ENCODE results near the gene HDDC2. TPM values are rescaled to one million over a fixed set of nuclear protein-coding genes. Genes with fewer than 3 reads are reported as not detected.
A peak's percentile ranks its signal among the peaks of the same experiment; 100 is the strongest.

Gene HDDC2
- total and polyA plus RNA-seq, 2 experiments from 2014 or later = 70.6 to 110 TPM

DNA sequence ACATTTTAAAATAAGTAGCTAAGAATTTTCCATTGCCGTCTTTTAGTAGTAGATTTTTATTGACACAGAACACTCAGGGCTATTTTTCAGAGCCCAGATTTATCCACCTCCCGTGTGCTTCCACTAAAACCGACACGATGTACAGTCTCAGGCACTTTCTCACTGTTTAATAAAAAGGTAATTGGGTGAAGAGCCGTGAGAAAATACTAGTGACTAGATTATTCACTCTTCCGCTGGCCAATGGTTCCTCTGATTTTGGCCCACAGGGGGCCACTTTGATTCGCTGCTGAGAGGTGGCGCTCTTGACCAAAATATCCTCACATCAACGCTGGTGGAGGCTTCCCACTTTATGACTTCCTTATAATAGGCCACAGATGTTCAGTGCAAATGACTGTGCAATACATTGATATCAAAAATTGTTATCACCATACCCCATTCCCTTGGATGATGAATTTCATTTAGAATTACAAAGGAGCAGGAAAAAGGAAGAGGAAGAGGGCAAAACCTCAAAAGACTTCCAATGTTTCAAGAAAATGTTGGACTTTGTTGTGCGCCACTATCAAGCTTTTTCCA is 12.3 kb upstream of the HDDC2 start:
- TF ChIP-seq EZH2 (IDR thresholded peaks at IDR 0.05; ENCODE audit: borderline replicate concordance) (no peak), EZH2phosphoT487 (IDR thresholded peaks at IDR 0.05; ENCODE audit: low read depth, severe bottlenecking, unreplicated experiment) (no peak)
- TF ChIP-seq, protein P1, sequence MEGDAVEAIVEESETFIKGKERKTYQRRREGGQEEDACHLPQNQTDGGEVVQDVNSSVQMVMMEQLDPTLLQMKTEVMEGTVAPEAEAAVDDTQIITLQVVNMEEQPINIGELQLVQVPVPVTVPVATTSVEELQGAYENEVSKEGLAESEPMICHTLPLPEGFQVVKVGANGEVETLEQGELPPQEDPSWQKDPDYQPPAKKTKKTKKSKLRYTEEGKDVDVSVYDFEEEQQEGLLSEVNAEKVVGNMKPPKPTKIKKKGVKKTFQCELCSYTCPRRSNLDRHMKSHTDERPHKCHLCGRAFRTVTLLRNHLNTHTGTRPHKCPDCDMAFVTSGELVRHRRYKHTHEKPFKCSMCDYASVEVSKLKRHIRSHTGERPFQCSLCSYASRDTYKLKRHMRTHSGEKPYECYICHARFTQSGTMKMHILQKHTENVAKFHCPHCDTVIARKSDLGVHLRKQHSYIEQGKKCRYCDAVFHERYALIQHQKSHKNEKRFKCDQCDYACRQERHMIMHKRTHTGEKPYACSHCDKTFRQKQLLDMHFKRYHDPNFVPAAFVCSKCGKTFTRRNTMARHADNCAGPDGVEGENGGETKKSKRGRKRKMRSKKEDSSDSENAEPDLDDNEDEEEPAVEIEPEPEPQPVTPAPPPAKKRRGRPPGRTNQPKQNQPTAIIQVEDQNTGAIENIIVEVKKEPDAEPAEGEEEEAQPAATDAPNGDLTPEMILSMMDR (IDR thresholded peaks at IDR 0.05; ENCODE audit: poor library complexity) = peak; percentile 93
- H3K27me3 ChIP-seq = no peaks in the 10 kb centered on the region
- no peak overlapping the region for H3K4me2 ChIP-seq
- no peaks in the 10 kb centered on the region for H3K9me3 ChIP-seq (ENCODE audit: low read depth)
- DNase-seq (ENCODE audit: low spot score) = peak; percentile 80
- H3K27ac ChIP-seq = no peak overlapping the region
- no peaks in the 10 kb centered on the region for H3K36me3 ChIP-seq (replicated peaks; ENCODE audit: insufficient read depth, low read depth)
- no peaks in the 10 kb centered on the region for H3K9me2 ChIP-seq (replicated peaks; ENCODE audit: insufficient read depth)
- H3K4me3 ChIP-seq = no peak overlapping the region
- no peak overlapping the region for H2AFZ ChIP-seq
- no peaks in the 10 kb centered on the region for H4K20me1 ChIP-seq (ENCODE audit: insufficient read depth, poor library complexity, severe bottlenecking)
- WGBS (ENCODE audit: low lambda C conversion rate, missing lambda C conversion rate) = 25% methylated on average over 10 of the region's 10 CpGs
- no peaks in the 10 kb centered on the region for H3K79me2 ChIP-seq
- H3K4me1 ChIP-seq (ENCODE audit: insufficient read depth) = no peaks in the 10 kb centered on the region

DNA sequence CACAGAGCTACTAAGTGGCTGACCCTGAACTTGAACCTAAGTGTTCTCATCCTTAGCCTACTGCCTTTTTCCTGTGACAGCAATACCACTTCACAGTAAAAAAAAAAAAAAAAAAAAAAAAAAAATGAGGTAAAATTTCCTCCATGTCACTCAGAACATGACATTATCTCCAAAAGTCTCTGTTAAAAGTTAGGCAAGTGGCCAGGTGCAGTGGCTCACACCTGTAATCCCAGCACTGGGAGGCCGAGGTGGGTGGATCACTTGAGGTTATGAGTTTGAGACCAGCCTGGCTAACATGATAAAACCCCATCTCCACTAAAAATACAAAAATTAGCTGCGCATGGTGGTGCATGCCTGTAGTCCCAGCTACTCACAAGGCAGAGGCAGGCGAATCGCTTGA is 11.2 kb upstream of the HDDC2 start:
- Histone ChIP-seq H3K4me3 (no peak overlapping the region), H3K9me3 (ENCODE audit: low read depth) (no peaks in the 10 kb centered on the region), H4K20me1 (ENCODE audit: insufficient read depth, poor library complexity, severe bottlenecking) (no peaks in the 10 kb centered on the region), H3K36me3 (replicated peaks; ENCODE audit: insufficient read depth, low read depth) (no peaks in the 10 kb centered on the region), H3K27ac (no peak overlapping the region), H3K4me1 (ENCODE audit: insufficient read depth) (peaks cover 4% of the 10 kb centered on the region), H3K79me2 (no peaks in the 10 kb centered on the region), H2AFZ (no peak overlapping the region), H3K27me3 (no peaks in the 10 kb centered on the region), H3K9me2 (replicated peaks; ENCODE audit: insufficient read depth) (no peaks in the 10 kb centered on the region), H3K4me2 (no peak overlapping the region)
- no peak for TF ChIP-seq EZH2phosphoT487 (IDR thresholded peaks at IDR 0.05; ENCODE audit: low read depth, severe bottlenecking, unreplicated experiment)
- TF ChIP-seq, protein P1 (IDR thresholded peaks at IDR 0.05; ENCODE audit: poor library complexity) = no peak
- no peak for TF ChIP-seq EZH2 (IDR thresholded peaks at IDR 0.05; ENCODE audit: borderline replicate concordance)
- DNase-seq (ENCODE audit: low spot score) = no peak
- 90% methylated on average over 4 of the region's 4 CpGs for WGBS (ENCODE audit: low lambda C conversion rate, missing lambda C conversion rate)

DNA sequence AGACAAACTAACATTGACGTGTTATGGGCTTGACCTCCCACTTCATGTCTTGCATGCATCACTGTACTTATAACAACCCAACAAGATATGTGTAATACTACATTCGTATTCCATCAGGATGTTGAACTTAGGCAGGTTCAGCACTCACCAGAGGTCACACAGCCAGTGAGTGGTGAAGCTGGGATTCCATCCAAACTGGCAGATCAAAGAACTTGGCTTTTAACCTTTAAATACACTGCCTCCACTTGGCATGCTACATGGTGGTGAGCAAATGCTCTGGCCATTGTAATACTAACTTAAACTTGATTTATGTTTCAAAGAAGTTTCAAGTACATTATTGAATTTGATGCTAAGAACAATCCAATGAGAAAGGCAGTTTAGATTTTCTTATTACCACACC is 10.7 kb upstream of the HDDC2 start:
- no peak for DNase-seq (ENCODE audit: low spot score)
- WGBS (ENCODE audit: low lambda C conversion rate, missing lambda C conversion rate) = 71% methylated on average over 2 of the region's 2 CpGs

More for the DNA sequence above, 10.7 kb upstream of the HDDC2 start:
- peaks cover 8% of the 10 kb centered on the region for H3K4me1 ChIP-seq (ENCODE audit: insufficient read depth)
- no peaks in the 10 kb centered on the region for H4K20me1 ChIP-seq (ENCODE audit: insufficient read depth, poor library complexity, severe bottlenecking)
- no peaks in the 10 kb centered on the region for H3K9me2 ChIP-seq (replicated peaks; ENCODE audit: insufficient read depth)
- no peaks in the 10 kb centered on the region for H3K9me3 ChIP-seq (ENCODE audit: low read depth)
- H3K27ac ChIP-seq = no peak overlapping the region
- H3K79me2 ChIP-seq = no peaks in the 10 kb centered on the region
- H3K27me3 ChIP-seq = no peaks in the 10 kb centered on the region
- no peak for TF ChIP-seq EZH2phosphoT487 (IDR thresholded peaks at IDR 0.05; ENCODE audit: low read depth, severe bottlenecking, unreplicated experiment)
- TF ChIP-seq EZH2 (IDR thresholded peaks at IDR 0.05; ENCODE audit: borderline replicate concordance) = no peak
- TF ChIP-seq, protein P1 (IDR thresholded peaks at IDR 0.05; ENCODE audit: poor library complexity) = no peak
- H3K4me3 ChIP-seq = no peak overlapping the region
- H3K36me3 ChIP-seq (replicated peaks; ENCODE audit: insufficient read depth, low read depth) = no peaks in the 10 kb centered on the region
- no peak overlapping the region for H3K4me2 ChIP-seq
- H2AFZ ChIP-seq = no peak overlapping the region
